Retinal pigment epithelial cell (primary cell): Measurements from ENCODE around the gene CNOT2.

Experiments
- DNase-seq: peaks from one replicate; pipeline ENCODE4 v3.0.0-alpha.2; 2010; ENCODE audit warnings: low read depth
- H3K4me3 ChIP-seq: 2 replicates; pipeline ENCODE4 v1.5.1; 2011; ENCODE audit warnings: mild to moderate bottlenecking, low read length, control low read depth, moderate library complexity
- CTCF ChIP-seq: conservative IDR thresholded peaks from 2 replicates; pipeline ENCODE4 v1.5.1; 2011; ENCODE audit warnings: low read depth, low read length, control low read depth, inconsistent platforms

The CNOT2 gene

GRCh38 chr12:70260646-70261045, 17.4 kb downstream of the CNOT2 start:
- no peak for DNase-seq
- H3K4me3 ChIP-seq, result no peak overlapping the region
- no peak for TF ChIP-seq CTCF

DNA sequence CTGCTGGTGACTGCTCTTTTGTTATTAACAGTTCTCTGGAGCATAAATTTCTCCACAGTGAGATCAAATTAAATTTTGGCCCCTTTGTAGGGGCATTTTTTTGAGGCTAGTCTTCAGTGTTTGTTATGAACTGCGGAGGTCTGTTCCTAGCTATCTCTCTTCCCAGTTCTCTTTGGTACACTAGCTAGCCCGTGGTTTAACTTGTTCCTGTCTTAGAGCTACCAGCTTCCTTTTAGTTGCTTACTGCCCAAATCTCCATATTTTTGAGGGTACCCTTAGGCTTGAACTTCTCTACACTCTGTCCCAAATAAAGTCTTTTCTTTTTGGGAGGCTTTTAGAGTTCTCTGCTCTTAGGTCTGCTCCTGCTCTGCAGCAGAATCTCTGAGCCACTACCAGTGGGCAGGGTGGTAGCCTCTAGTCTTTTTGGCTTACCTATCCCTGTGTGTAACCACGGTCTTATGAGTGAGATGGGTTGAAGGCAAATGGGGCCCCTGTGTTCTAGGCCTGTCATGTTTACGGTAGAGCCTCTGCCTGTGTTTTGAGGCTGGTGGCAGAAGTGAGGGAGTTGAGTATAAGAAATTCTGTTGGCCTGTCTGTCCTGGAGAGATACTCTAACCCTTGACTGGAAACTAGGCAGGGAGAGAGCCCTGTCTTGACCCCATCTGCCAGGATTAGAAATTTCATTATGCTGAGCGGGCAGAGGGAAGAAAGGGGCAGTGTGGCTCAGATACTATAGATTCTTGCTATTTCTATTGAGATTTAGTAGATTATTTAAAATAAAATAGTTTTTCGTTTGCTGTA, 21.0 kb downstream of the CNOT2 start:
- TF ChIP-seq CTCF, result no peak
- DNase-seq, result no peak

GRCh38 chr12:70265132-70265531, 21.9 kb downstream of the CNOT2 start:
- H3K4me3 ChIP-seq, result no peak overlapping the region
- TF ChIP-seq CTCF, result no peak
- no peak for DNase-seq

More for the DNA sequence above, 21.0 kb downstream of the CNOT2 start:
- H3K4me3 ChIP-seq, result no peak overlapping the region

DNA sequence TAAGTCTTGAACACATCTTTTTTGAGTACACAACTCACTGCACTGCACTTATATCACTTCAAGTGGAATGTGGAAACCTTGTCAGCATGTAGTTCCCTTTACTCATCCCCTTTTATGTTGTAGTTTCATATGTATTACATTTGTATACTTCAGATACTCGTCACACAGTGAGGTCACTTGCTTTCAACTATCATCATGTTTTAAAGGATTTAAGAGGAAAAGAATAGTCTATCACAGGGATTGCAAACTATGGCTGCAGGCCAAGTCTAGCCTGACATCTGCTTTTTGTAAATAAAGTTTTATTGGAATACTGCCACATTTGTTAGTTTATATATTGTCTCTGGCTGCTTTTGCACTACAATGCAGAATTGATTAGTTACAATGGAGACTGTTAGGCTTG, 24.3 kb downstream of the CNOT2 start:
- TF ChIP-seq CTCF, result no peak
- H3K4me3 ChIP-seq, result no peak overlapping the region
- no peak for DNase-seq

DNA sequence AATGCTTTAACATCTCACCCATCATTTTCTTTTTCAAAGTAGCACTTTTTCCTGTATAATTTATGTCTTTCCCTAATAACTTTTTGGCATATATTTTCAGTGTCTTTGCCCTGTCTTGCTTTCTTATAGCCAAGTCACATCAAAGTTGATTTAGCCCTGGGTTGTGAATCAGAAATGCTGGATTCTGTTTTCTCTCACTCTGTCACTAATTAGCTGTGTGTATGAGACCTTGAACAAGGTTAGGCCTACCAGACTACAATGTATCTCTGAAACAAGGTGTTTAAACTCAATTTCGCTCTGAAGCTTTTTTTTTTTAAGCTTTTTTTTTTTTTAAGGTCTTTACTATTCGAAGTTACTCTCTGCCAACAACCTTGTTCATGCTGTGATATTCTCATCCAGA, 25.7 kb downstream of the CNOT2 start:
- no peak overlapping the region for H3K4me3 ChIP-seq
- no peak for TF ChIP-seq CTCF
- no peak for DNase-seq

DNA sequence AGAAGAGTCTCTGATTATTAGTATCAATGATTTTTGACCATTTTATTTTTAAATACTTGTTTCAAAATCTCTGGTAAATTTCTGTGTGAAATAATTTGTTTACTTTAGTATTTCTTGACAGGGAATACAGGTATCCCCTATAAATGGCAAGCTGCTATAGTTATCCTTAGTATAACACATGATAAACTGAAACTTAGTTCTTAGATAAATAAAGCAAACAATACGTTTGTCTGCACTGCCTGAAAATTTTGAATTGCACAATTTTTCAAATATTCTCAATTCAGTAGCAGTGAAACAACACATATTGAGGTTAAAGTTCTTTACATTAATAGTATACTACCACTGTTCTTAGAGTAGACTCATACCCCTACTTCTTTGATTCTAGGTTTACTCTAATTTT, 26.9 kb downstream of the CNOT2 start:
- DNase-seq, result no peak
- no peak overlapping the region for H3K4me3 ChIP-seq
- no peak for TF ChIP-seq CTCF

- H3K4me3 ChIP-seq, result no peak overlapping the region
- DNase-seq, result no peak
- no peak for TF ChIP-seq CTCF
Measured at GRCh38 chr12:70271025-70271424, 27.8 kb downstream of the CNOT2 start.
